NCI-H1105 (cell line): ENCODE results near the gene RAP1GAP2.

Experiments used
- DNase-seq: peaks from one replicate; lab custom pipeline; 2025; lab: John Stamatoyannopoulos, UW

Gene RAP1GAP2

GRCh38 chr17:2786176-2786881 is 9.9 kb upstream of the RAP1GAP2 start:
- peak; percentile 67 for DNase-seq

DNA sequence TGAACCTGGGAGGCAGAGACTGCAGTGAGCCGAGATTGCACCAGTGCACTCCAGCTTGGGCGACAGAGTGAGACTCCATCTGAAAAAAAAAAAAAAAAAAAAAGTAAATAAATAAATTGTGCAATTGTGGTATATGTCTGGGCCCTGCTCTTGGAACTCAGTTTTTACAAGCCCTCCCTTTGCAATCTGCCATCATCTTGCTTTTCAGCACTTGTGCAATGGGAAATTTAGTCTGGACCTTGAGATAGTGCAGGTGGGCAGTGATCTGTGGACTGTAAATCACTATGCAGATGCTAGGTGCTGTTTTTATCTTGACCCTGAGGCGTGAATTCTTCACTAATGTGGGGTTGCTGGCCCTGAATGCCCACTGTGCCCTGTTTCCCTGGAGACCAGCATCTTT is 6.5 kb upstream of the RAP1GAP2 start:
- no peak for DNase-seq

GRCh38 chr17:2792366-2793169 is 3.7 kb upstream of the RAP1GAP2 start:
- no peak for DNase-seq

DNA sequence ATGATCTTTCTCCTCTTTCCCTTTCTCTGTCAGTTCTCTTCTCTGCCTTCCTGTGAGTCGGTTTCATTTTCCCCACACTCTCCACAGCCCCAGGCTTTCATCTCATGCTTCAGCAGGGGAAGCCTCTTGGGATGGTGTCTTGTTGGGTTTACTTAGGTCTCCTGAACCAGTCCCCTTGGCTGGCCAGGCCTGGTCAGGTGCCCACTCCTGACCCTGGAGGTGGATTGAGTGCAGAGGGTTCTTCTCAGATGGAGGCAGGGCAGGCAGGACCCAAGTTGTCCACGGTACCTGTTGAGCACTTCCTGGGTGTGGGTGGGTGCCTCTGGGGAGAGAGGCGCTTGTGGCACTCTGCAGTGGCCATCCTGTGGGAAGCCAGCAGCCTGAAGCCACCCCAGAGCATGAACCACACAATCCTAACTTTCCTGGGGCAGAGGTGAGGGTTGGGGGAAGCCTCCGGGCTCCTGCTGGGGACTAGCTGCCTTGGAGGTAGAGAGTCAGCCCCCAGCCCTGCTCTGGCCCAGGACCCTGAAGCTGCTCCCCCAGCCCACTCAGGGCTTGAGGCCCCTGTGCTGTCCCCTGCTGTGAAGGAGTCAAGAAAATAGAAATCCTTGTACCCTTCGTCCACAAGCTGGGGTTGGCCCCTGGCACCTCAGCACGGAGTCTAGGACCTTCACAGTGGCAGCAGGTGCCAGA is 2.0 kb upstream of the RAP1GAP2 start:
- no peak for DNase-seq

DNA sequence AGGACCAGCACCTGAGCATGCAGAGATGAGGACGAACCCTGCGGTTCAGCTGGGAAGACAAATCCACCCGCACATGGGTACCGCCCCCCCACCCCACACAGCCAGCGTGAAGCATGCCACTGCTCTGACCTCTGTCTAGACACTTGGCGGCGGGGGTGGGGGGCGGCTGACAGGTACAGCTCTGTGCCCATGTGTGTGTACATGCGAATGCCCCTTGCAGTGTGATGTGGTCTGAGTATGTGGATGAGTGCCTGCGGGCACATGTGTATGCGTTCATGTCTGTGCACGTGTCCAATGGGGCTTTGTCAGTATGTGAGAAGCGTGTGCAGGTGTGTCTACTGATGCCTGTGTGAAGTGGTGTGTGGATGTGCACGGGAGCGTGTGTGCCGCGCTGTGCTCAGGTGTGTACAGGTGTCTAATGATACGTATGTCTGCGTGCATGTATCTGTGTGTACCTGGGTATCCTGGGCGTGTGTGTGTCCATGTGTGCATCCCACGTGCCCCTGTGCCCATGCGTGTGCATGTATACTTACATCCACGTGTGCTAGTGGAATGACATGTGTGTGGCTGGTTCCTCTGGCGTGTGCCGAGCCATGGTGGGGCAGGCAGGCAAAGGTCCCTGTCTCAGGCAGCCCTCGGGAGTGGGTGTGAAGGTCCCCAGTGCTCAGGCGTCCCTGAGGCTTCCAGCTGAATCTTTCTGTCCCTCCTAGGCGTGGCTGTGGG is 636 bp upstream of the RAP1GAP2 start:
- DNase-seq, result no peak

GRCh38 chr17:2797226-2797625 is 988 bp downstream of the RAP1GAP2 start:
- DNase-seq, result no peak

- peak; percentile 34 for DNase-seq
Measured at GRCh38 chr17:2797637-2798036, 1.4 kb downstream of the RAP1GAP2 start.

DNA sequence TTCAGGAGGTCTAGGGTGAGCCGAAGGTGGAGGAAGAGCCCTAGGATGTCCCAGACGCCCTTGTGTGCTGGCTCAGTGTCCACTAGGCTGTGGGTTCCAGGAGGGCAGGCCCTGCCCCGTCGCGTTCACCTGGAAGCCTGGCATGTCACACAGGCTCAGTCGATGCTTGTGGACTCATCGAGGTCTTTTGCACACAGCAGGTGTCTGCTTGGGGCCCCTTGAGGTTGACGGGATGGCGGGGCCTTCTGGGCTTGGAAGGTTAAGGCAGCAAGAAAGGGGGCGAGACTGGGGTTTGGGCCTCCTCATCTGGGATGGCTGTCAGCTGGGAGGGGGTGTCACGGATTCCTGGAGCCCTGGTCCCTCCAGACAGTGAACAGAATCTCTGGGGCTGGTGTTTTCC is 1.9 kb downstream of the RAP1GAP2 start:
- DNase-seq, result no peak

DNA sequence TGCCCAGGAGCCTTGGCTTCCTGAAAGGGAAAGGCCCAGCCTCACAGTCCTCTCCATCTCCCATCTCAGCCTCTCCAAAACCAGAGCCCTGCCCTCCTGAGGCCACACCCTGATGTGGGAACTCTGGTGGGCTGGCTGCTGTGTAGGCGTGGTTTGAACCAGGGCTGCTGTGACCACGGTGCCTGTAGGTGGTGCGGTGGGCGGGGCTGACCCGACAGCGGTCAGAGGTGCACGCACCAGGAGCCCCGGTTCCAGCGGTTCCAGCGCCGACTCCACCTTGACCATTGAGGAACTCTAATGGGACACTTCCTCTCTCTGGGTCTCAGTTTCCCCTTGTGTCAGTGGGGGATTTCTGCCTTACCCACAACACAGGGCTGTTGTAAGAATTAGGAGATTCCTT is 2.4 kb downstream of the RAP1GAP2 start:
- DNase-seq, result no peak

DNA sequence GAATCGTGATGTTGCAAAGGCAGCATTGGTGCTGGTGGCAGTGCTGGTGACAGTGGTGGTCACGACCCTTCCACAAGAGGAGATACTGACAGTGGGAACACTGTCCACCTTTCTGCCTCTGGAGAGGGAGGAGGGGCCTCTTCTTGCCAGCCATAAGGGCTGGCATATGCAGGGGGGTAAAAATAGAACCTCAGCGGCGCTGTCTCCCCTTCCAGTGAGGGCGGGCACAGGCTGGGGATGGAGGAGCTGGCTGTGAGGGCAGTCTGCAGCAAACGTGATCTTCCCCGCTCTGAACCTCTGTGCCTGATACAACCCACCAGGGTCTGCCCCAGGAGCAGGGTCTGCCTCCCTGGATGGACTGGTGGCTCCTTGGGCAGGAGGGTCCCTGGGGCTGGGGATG is 3.4 kb downstream of the RAP1GAP2 start:
- no peak for DNase-seq

DNA sequence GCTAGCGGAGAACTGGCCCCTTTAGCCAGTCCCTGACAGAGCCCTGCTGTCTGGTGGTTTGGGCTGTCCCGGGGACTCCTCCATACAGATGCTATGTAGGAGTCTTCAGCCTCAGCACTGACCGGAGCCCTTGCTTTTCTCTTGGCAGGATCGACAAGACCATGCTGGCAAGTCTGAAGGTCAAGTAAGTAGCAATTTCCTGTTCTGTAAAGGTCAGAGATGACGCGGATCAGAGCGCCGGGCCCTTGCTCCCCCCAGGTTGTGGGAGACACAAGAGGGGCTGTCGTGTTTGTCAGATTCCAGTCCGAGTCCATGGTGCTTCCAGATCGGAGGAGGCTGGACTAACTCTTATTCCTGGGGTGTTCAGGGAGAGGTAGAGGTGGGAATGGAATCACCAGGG is 4.1 kb downstream of the RAP1GAP2 start:
- DNase-seq, result no peak

DNA sequence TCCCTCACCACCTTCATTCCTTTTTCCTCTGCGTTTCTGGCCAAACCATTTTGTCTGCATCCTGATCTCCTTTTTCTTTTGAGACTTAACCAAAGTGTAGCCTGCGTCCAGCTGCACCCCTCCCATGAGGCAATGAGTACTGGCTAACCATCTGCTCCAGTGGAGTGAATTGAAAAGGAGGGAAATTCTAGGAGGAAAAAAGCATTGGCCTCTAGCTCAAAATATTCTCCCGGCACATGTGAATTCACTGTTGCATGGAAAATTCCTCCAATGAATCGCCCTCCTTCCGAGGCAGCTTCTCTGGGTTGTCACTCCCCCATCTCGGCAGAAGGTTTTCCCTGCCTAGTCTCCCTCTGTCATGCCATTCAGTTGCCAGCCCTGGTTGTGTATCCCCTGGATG is 5.6 kb downstream of the RAP1GAP2 start:
- DNase-seq, result no peak

DNA sequence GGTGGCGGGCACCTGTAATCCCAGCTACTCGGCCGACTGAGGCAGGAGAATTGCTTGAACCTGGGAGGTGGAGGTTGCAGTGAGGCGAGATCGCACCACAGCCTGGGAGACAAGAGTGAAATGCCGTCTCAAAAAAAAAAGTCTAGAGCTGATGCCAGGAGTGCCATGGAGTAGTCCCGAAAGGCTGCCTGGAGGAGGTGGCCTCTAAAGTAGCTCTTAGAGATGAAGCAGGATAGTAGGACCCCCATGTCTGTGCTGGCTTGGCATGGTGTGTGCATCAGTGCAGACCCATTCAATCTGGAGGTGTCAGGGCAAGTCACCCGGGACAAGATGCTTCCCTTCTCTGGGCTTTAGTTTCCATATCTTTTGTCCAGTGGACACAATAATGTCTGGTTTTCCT is 6.3 kb downstream of the RAP1GAP2 start:
- DNase-seq, result no peak

DNA sequence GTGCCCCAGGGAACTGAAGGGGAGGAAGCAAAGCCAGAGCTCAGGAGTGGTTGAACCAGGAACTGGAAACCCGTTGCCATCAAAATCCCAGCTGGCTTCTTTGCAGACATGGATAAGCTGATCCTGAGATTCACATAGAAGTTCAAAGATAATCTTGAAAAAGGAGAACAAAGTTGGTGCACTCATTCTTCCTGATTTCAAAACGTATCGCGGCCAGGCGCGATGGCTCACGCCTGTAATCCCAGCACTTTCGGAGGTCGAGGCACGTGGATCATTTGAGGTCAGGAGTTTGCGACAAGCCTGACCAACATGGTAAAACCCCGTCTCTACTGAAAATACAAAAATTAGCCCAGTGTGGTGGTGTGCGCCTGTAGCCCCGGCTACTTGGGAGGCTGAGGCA is 7.1 kb downstream of the RAP1GAP2 start:
- no peak for DNase-seq

GRCh38 chr17:2803971-2804370 is 7.7 kb downstream of the RAP1GAP2 start:
- DNase-seq, result no peak

DNA sequence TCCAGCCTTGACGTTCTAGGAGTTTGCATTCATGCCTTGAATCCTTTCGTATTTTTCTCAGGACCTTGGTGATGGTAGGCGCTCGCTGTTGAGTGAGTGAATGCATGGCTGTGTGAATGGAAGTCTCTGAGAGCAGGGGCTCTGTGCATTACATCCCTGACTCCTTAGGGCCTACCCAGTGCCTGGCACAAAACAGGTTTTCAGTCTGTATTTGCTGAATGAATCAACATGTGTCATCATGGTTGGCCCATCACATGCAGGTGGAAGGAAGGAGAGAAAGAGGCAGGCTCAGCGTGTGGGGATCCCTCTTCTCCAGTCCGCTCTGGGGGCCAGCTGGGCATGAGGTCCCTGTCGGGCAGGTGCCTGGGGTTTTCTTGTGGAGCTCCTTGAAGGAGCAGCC is 8.7 kb downstream of the RAP1GAP2 start:
- DNase-seq, result no peak

- no peak for DNase-seq
Measured at GRCh38 chr17:2805961-2806360, 9.7 kb downstream of the RAP1GAP2 start.

DNA sequence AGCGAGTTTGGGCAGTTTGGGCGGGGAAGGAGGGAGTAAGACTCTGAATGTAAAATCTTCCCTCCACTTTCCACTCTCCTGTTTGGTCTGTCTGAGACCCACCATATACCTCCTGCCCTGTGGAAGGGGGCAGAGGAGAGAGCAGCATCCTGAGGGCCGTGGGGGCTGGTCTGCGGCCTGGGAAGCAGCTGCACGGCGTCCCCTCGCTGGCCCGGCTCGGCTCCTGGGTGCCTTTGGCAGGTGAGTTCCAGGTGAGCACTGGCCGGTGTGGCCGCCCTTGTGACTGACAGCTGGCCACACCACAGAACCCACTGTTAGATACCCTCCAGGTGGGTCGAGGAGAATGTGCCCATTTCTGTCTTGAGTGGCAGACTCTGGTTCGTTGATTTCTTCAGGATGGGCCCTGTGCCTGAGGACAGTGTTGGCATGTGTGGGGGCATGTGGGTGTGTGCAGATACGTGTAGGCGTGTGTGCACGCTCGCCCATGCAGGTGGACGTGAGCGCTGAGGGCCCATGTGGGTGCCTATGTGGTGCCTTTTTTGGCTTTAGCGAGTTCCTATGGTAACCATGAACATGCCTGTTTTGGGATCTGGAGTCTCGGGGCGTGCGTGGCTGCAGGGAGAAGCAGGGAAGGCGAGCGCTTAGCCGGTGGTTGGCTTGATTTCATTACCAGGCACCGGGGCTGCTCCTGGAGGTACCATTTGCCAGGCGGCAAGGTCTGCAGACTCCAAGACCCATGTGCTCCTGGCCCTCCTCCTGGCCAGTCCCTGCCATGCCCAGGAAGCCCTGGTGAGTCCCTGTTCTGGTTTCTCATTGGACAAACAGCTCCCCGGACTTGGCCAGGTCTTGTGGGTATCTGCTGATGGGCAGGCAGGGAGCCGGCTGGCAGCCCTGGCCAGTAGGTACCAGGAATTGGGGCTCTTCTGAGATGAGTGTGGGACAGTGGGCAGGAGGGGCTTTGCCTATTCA is 12.4 kb downstream of the RAP1GAP2 start:
- no peak for DNase-seq

- no peak for DNase-seq
Measured at GRCh38 chr17:2809337-2809736, 13.1 kb downstream of the RAP1GAP2 start.

- no peak for DNase-seq
Measured at GRCh38 chr17:2814049-2814448, 17.8 kb downstream of the RAP1GAP2 start.
